HG02970 (cell line): Measurements from ENCODE around the gene NKIRAS2.
"Not testable (repeated sequence)": the region's sequence is repeated elsewhere in the genome, so short reads cannot be mapped to it uniquely, and the experiment has no call there.

ENCODE experiments used
- ATAC-seq: cut with Tn5 transposase; IDR thresholded peaks from one replicate; pipeline ENCODE4 v1.9.1; 2021; ENCODE audit warnings: mild to moderate bottlenecking, moderate library complexity, moderate number of reproducible peaks; ENCODE audit not compliant: unreplicated experiment, low FRiP score

The NKIRAS2 gene

DNA sequence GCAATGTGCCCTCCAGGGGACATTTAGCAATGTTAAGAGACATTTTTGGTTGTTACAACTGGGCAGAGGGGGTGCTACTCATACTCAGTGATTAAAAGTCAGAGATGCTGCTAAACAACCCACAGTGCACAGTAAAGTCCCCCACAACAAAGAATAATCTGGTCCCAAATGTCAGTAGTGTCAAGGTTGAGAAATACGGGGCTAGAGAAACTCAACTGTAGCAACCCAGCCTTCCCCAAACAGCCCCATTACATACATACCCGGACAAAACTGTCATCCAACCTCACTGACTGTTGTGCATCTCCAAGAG, 23.1 kb upstream of the NKIRAS2 start:
- no peak for ATAC-seq

DNA sequence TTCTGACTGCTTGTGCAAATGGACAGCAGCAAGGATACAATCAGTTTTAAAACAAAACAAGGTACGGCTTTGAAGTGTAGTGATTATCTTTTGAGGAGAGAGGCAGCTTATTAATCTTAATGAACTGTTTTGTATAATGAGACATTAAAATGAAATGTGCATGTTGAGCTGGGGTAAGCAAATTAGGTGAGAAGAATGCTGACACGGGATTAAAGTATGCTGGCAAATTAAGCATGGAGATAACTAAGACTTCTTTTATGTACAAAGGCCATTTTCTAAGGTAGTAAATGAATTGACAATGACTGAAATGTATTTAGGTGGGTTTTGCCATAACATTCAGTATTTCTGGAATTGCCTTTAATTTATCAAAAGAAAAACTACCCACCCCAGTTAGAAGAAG, 21.4 kb upstream of the NKIRAS2 start:
- no peak for ATAC-seq

DNA sequence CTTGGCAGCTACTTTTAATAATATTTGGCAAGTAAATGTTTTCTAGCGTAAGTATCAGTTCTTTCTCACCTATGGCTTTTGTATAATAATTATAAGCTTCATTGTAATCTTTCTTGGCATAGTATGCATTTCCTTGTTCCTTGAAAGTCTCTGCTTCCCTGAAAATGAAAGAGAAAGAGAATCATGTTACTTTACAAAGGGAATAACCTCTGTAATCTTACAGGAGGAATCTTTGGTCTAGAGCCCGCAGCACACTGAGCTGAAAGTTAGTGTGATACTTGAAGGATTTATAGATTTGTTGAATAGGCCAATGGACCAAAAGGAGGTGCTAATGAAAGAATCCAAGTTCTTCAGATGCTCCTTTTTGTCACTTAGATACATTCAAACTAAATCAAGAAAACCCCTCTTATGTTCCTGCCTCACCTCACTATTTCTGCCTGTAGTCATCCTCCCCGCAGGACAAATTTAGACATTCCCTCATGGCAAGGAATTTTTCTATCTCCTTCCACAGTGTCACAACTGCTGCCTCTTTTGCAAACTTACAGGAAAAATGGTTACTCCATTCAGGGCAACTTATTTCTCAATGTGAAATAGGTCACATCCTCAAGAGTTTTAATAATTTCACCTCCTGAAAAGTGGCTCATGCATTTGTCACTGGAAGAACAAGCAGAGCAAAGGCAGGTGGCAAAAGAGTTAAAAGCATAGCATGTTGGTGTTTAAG, 19.3 kb upstream of the NKIRAS2 start:
- no peak for ATAC-seq

DNA sequence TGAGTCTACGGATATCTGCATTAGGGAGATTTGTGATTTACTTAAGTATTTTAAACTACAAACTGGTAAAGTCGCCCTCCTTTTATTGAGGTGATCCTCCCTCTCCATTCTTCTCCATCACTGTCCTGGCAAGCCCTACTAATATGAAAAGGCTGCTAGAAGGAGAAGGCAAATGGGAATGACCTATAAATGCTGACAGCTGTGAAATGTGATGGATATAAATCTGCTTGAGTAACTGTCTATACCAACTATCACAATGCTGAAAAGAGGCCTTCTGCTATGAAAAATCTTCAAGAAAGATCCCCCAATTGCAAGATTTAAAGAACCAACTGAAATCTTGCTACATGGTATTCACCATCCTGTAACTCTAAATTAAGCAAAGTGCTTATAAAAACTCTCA, 18.2 kb upstream of the NKIRAS2 start:
- ATAC-seq = no peak

DNA sequence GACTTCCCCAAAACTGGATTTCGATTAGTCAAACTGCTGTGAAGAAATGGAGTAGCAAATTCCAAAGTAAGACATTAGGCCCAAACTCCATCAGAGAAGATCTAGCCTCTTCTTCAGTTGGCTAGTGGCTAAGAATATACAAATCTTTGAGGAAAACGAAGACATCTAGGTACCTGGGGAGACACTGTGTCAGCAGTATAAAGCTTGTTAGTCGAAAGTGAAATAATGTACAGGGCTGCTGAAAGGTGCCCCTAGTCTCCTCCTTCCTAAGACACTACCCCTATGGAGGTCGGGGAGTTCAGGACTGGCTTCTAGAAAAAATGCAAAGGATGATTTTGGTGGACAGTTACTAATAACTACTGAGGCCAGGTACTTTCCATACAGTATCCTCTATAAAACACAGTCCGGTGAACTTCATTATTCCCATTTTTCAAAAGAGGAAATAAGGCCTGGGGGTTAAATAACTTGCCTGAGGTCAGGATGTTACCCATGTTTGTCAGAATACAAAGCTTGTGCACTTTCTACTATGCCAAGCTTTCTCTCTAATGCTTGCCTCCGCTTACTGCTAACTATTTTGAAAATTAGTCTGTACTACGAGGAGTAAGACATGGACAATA, 17.6 kb upstream of the NKIRAS2 start:
- no peak for ATAC-seq

DNA sequence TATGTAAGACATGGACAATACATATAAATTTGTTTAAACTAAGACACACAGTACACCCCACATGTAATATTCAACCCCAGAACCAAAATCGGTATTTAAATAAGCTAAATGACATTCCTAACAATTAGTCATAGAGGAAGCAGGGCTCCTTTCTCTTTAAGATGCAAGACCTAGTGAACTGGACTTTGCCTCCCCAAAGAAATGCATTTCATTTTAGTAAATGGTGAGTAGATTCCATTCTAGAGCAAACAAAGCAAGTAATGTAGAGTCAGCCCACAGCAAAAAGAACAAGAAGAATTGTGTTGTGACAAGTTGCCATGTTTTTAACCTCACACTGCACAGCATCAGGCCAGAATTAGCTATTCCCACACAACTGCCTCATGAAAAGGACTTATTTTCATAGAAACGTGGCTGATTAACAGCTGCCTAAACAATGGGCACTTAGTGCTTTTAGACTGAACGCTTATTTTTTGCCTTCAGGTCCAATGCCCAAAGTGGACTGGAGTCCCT, 17.0 kb upstream of the NKIRAS2 start:
- ATAC-seq = no peak

DNA sequence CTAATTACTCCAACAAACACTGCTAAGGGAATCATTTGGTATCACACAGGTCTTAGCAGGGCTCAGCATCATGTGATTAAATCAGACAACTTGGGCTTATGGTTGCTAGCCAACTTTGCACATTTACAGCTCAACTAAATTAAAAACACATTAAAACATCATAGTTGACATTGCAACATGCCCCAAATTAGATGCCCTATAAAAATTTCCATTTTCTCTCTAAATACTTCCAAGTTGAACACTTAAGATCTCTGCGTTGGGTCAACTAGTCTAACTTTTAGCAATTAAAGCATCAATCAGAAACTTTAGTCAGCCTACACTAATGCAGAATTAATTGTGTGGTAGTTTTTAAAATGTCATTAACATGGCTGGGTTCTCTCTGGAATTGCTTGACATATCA, 14.7 kb upstream of the NKIRAS2 start:
- no peak for ATAC-seq

DNA sequence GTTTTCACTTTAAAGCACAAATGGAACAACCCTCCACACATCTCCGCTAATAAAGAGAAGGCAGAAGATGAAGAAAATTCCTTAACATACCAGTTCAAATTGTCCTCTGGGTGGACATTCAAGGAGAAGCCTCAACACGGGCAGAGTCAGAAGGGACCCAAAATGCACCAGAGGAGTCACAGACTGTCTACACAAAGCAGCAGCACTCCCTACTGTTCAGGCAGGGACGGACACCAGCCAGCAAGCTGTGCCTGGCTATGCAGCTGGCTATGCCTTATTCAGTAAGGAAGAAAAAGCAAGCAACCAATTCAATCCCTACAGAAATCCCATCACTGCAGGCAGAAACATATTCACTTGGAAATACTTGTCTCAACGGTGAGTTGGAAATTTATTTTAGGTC, 10.7 kb upstream of the NKIRAS2 start:
- no peak for ATAC-seq

DNA sequence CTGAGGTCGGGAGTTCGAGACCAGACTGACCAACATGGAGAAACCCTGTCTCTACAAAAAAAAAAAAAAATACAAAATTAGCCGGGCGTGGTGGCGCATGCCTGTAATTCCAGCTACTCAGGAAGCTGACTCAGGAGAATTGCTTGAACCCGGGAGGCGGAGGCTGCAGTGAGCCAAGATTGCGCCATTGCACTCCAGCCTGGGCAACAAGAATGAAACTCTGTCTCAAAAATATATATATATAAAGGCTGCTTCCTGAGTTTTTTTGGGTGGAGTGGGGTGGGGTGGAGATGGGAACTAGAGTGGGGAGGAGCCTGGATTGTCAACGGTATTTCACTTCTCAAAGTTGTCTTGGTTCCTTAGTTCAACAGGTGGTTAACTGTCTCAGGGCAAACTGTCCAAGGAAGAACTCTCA, 9.6 kb upstream of the NKIRAS2 start:
- not testable (repeated sequence) for ATAC-seq

DNA sequence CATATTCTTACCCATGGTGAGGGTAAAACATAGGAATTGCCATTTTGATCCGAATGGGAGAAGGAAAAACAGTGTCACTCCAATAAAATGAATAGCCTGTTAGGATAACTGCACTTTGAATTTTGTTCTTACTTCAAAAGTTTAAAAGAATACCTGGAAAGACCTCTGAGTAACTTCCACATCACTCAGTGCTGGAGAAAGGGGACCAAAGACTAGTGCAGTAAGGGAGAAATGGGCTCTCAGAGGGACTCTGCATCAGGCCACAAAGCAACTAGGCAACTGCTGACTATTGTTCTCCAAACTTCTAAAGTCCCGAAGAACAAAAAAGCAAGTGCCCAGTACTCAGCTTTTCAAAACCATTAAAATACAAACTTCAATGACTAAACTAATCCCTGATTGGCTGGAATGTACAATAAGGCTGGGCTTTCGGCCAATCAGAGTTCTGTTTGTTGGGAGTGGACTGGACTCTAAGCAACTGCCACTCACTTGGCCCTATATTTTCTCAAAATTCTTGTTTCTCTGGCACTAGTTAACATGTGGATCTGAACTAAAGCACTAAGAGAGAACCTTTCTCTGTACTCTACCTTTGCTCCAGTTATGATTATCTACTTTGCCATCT, 8.9 kb upstream of the NKIRAS2 start:
- ATAC-seq = no peak

DNA sequence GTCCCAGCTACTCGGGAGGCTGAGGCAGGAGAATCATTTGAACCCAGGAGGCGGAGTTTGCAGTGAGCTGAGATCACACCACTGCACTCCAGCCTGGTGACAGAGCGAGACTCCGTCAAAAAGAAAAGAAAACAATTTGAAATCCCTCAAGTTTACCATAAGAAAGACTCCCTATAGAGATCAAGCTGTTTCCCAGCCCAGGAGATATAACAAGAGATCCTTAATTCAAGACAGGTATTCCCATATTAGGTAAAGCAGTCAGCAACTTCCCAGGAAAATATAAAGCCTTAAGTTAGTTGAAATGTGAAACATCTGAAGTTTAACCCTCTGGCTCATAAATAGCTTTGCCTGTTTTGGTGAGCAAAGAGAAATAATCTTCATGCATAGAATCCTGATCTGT, 7.5 kb upstream of the NKIRAS2 start:
- not testable (repeated sequence) for ATAC-seq

DNA sequence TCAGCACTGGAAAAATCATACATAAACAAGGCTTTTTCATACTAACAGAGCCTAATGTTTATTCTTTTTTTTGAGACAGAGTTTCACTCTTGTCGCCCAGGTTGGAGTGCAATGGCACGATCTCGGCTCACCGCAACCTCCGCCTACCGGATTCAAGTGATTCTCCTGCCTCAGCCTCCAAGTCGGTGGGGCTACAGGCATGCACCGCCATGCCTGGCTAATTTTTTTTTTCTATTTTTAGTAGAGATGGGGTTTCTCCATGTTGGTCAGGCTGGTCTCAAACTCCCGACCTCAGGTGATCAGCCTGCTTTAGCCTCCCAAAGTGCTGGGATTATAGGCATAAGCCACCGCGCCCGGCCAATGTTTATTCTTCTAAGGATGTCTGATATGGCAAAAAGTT, 6.2 kb upstream of the NKIRAS2 start:
- ATAC-seq = not testable (repeated sequence)

DNA sequence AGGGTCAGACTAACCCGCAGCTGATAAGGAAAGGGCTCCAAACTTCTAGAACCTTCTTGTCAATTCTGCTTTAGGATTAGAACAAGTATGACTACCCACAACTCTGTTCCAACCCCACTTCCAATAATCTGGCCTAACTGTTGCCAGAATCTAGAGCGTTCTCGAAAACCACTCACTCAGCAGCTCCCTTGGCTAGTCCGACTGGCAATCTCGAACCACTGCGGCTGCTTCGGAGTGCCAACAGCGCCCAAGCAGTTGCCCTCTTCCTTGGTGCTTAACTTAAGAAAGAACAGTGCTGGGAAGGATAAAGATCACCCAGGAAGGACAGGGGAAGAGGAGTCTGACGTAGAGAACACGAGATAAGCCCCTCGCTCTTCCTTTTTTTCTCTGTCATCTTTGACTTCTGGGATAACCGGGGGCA, 3.5 kb upstream of the NKIRAS2 start:
- no peak for ATAC-seq

DNA sequence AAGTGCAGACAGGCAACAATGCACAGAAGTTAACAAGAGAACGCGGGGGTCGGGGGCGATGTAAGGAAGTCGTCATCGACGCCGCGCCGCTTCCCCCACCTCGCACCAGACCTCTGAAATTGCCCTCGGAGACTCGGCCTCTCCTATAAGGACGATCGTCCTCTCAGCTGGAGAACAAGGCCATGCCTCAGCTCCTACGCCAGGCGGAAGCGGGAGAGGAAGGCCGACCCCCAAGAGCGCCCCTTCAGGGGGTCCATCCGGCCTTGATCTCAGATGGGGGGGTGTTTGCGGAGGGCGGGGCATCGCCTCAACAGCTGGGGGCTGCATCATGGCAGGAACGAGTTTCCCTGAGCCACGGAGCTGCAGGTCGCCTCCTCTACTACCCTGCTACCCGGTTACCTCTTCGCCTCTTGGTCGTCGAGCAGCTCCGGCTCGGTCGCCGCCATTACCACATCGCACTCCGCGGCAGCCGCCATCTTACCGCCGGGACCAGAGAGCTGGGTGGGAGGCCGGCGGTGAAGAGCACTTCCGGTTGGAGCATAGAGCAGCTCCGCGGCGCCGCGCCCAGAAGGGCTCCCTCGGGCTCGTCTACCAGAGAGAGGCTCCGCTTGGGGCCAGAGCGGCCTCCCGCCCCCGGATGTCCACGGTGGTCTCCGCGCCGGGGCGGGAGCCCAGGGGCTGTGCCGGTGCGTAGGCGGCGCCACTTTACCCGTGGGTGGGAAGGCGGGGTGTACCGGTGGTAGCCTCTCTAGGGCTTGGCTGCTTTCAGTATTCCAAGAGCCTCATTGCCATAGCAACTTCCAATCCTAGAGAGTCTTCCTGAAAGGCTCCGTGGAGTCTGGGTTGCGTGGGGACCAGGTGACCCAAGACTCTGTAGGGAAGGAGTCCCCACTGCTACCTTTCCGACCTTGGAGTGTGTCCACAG, 2.7 kb upstream of the NKIRAS2 start, which contains the start of gene DNAJC7:
Gene DNAJC7, minus strand, starts transcription at position 499 of the 925 bp plus-strand sequence. Its CDS starts 23 bp downstream, at position 476.
- peak; percentile 68 for ATAC-seq

DNA sequence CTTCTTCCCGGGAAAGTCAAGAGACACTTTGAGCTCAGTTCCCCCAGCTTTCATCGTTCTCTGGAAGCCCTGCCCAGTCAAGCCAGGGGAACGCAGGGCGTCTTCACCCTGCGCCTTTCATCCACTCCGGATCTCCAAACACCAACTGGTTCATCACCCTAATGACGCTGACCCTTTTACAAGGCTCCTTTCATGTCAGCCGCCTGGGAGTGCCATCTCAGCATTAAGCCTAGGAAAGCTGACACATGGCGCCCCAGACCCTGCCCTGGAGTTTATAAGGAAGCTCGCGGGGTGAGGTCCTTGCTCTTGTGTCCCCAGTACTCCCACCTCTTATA, 2.1 kb upstream of the NKIRAS2 start:
- no peak for ATAC-seq

DNA sequence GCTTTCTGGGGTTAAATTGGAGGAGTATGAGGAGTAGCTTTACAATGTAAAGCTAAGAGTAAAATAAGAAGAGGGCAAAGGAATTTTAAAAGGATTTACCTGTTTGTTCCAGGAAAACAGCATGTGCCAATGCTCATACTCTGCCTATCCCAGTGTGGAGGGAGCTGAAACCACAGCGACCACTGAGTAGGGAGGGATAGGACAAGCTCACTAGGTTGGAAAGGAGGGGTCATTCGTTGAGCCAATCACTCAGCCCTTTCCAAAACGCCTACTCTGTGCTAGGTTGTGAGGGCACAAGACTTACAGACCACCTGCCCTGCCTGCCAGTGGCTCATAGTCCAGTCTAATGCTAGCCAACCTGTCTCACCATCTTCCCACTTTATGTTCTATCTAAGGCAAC, 1.6 kb upstream of the NKIRAS2 start:
- no peak for ATAC-seq

DNA sequence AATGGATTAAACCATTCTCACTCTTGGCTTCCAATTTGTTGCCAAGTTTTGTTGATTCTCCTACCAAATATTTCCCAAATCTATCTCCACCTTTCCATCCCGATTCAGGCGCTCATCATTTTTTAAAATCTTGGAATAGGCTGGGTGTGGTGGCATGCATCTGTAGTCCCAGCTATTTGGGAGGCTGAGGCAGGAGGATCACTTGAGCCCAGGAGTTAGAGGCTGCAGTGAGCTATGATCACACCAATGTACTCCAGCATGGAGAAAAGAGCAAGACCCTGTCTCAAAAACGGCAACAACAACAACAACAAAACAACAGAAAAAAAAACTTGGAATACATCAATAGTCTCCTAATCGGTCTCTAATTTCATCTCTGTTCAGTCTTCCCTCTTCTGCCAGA, 902 bp upstream of the NKIRAS2 start:
- ATAC-seq = no peak

DNA sequence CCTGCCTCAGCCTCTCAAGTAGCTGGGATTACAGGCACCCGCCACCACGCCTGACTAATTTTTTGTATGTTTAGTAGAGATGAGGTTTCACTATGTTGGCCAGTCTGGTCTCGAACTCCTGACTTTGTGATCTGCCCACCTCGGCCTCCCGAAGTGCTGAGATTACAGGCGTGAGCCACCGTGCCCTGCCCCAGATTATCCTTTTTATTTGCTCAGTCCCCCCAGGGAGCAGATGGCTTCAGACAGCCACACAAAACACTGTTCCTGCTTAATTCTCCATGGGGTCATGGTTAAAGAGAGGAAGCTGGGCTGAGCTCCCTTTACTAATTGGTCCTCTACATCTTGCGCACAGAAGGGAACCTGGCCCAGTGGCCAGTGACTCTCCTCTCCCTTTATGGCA, 955 bp downstream of the NKIRAS2 start:
- not testable (repeated sequence) for ATAC-seq

DNA sequence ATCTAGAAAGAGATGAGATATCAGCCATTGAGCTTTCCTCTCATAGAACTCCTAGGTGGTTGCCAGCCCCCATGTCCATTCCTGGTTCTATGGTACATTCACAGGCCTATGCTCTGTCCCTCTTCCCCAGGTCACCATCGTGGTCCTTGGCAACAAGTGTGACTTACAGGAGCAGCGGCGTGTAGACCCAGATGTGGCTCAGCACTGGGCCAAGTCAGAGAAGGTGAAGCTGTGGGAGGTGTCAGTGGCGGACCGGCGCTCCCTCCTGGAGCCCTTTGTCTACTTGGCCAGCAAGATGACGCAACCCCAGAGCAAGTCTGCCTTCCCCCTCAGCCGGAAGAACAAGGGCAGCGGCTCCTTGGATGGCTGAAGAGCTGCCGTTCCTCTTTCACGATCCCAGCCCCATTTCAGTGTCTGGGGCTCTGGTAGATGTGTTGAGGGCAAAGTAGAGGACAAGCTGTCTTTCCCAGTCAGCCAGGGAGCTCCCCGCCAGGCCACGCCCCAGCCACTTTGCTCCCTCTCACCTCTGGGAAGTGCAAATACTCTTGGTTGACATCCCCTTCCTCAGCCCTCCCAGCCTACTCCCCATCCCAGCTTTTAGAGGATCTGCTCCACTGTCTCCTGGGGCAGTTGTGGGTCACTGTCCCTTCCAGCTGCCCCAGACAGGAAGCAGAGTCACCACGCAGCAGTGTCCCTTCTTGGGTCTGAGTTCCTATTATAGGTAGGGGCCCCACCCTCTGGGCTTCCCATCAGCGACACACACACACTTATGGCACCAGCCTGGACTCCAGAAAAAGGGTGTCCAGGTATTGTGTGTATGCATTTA, 3.8 kb downstream of the NKIRAS2 start:
- ATAC-seq = no peak

DNA sequence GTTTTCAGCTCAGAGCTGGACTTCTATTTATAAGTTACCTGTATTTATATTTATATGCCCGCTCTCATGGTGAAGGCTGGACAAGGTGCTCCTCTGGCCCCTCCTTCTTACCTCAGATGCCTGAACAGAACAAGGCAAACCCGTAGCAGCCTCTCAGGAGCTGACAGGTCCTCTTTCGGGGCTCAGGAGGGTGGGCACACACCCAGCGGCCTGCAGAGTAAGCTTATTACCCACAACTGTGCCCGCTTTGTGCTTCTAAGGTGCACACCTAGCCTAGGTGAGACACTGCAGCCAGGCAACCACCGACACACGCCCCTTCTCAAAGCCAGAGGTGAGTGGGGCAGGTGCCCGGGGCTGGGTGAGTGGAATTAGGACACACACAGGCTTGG, 5.3 kb downstream of the NKIRAS2 start:
- ATAC-seq = no peak
